ENCODE data around the gene L1CAM.

Gene L1CAM

GRCh38 chrX:153924149-153924861 lies 38.3 kb upstream of the L1CAM start:
- FAIRE-seq = no peak

GRCh38 chrX:153922932-153923857 lies 37.2 kb upstream of the L1CAM start:
- no peak for FAIRE-seq

GRCh38 chrX:153921511-153922446 lies 35.8 kb upstream of the L1CAM start:
- no peak for FAIRE-seq

DNA sequence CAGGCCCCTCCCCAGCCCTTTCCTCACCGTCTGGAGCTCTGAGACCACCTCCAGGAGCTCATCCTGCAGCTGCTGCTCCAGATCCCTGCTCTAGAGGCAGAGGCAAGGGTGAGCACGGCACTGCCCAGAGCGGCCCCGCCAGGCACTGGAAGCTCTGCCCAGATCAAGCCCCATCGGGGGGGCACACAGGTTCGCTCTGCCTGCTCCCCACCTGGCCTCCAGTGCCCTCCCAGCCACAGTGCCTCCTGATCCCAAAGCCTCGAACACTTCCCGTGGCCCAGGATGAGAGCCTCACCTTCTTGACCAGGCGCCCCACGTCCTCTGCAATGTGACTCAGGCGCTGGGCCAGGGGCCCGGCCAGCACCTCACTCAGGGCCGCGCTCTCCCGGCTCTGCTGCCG lies 35.1 kb upstream of the L1CAM start:
- FAIRE-seq = no peak

DNA sequence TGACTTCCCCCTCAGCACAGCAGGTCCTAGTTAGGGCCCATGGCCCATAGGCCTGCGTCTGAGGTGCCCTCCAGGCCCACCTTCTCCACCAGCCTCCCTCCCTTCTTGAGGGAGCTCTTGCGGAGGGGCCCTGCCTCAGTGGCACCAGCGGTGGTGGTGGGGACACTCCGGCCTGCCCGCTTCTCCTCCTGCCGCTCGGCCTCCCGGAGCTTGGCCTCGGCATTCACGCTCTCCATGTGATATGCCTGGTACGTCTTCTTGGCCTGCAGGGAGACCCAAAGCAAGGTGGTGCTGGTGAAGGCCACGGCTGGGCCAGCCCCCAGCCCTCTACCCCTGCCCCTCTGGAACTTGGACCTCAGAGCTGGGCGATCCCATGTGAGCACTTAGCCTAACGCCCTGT lies 34.6 kb upstream of the L1CAM start:
- no peak for FAIRE-seq

DNA sequence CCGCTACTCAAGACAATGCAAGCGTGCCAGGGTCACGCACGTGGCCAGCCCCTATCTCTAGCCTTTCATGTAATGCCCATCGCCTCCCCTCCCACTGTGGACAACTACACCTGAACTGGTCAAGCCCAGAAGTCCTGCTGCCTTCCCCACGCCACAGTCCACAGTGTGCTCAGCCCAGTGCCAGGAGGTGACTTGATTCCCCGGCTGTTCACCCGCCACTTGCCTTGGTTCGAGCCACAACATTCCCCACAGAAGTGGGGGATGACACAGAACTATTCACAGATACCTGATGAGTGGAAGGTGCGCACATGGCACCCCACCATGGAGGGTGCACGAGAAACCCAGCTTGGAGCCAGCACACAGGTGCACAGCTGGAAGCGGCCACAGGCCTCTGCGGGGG lies 33.3 kb upstream of the L1CAM start:
- FAIRE-seq = no peak

- FAIRE-seq = no peak
Measured at GRCh38 chrX:153917869-153918268, 31.9 kb upstream of the L1CAM start.

DNA sequence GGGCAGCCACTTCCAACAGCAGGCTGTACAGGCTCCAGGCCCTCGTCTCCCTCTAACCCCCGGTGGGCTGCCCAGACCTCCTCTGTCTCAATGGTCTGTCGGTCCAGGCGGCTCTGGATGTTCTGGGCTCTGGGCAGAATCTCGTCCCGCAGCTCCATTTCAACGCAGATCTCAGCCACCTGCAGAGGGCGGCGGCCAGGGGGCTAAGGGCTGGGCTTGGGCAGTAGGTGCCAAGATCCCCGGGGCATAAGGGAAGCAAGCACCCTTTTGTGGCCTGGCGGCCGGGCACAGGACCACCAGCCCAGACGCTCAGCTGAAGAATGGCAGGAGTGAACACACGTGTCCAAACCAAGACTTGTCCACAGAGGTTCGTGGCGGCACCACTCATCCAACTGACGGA lies 27.7 kb upstream of the L1CAM start:
- FAIRE-seq = no peak

DNA sequence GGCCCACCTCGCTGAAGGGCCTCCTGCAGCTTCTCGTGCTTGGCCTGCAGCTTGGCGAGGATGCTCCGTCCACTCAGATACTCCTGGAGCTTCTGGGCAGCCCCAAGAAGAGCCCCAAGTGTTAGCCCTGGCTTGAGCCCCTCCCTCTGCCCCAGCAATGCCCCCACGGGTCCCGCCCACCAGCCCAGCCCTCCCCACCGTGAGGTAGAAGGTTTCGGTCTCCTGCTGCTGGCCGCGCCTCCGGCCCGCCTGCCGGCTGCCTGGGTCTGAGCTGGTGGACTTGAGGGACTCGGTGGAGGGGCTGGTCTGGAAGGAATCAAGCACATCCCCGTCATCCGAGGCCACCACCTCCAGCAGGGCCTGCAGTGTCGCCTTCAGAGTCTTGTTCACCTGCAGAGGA lies 27.2 kb upstream of the L1CAM start:
- FAIRE-seq = no peak

DNA sequence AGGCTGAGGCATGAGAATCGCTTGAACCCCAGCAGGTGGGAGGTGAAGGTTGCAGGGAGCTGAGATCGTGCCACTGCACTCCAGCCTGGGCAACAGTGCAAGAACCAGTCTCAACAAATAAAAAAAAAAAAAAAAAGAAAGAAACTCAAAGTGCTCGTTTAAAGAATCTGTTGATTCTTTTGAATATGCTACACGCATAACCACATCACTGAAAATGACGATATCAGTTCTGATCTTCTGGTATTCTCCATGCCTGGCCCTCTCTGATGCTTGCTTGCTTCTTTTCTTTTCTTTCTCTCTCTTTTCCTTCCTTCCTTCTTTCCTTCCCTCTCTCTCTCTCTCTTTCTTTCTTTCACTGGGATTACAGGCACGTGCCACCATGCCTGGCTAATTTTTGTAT lies 25.8 kb upstream of the L1CAM start:
- FAIRE-seq = no peak

GRCh38 chrX:153910446-153910845 lies 24.5 kb upstream of the L1CAM start:
- no peak for FAIRE-seq

GRCh38 chrX:153909980-153910360 lies 24.0 kb upstream of the L1CAM start:
- no peak for FAIRE-seq

DNA sequence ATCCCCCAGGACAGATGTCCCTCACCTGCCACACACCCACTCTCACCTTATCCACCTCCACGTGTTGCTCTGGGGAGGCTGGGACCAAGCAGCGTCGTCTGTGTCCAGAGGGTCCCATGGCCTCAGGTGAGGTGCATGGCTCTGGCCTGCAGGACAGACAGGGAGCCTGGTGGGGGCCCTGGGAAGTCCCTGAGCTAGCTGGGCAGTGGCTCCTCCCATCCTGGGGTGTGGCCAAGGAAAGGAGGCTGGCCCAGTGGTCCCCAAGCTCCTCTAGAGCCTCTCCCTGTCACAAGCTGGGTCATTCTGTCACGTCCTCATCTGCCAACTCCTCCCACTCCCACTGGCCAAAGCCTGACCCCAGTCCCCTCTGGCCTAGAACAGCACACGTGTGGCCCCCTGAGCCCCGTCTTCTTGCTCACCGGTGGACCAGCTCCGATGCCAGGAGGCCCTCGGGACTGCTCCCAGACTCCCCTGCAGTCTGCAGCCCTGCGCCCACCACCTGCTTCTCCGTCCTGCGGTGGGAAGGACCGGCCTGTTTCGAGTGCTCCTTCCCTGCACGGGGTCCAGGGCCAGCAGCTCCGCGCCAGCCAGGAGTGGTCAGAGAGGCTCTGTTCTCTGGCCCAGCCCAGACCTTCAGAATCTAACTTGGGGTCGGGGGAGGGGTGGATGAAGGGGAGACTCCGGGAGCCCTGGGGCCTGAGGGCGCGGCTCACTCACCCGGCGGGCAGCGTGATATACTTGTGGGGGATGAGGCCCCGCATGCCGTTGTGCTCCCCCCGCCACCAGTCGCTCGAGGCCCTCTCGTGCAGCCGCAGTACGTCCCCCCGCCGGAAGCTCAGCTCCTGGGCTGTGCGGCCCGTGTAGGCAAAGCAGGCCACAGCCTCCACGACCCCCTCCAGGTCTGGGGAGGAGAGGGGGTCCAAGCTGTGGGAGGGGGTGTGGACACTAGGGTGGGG lies 23.3 kb upstream of the L1CAM start:
- FAIRE-seq = no peak

- FAIRE-seq = no peak
Measured at GRCh38 chrX:153908219-153908860, 22.4 kb upstream of the L1CAM start.

DNA sequence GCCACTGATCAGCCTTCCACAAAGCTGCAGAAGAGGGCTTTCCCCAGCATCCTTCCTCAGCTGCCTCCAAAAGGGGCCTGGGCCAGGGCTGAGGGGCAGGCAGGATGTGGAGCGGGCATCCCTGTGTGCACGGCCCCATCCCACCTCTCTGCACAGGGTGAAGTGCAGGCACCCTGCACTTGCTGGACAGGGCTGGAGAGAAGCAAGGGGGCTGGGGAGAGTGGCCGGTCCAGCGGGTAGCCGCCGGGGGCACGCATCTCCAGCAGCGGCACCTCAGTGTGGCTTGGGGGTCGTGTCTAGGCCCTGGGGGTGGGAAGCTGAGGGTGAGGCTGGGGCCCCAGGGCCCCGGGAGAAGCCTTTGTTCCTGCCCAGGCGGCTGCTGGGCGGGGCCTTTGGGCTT lies 21.5 kb upstream of the L1CAM start:
- no peak for FAIRE-seq

DNA sequence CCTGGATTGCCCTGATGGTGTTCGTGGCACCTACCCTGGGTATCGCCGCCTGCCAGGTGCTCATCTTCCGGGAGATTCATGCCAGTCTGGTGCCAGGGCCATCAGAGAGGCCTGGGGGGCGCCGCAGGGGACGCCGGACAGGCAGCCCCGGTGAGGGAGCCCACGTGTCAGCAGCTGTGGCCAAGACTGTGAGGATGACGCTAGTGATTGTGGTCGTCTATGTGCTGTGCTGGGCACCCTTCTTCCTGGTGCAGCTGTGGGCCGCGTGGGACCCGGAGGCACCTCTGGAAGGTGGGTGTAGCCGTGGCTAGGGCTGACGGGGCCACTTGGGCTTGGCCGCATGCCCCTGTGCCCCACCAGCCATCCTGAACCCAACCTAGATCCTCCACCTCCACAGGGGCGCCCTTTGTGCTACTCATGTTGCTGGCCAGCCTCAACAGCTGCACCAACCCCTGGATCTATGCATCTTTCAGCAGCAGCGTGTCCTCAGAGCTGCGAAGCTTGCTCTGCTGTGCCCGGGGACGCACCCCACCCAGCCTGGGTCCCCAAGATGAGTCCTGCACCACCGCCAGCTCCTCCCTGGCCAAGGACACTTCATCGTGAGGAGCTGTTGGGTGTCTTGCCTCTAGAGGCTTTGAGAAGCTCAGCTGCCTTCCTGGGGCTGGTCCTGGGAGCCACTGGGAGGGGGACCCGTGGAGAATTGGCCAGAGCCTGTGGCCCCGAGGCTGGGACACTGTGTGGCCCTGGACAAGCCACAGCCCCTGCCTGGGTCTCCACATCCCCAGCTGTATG lies 20.3 kb upstream of the L1CAM start:
- no peak for FAIRE-seq

DNA sequence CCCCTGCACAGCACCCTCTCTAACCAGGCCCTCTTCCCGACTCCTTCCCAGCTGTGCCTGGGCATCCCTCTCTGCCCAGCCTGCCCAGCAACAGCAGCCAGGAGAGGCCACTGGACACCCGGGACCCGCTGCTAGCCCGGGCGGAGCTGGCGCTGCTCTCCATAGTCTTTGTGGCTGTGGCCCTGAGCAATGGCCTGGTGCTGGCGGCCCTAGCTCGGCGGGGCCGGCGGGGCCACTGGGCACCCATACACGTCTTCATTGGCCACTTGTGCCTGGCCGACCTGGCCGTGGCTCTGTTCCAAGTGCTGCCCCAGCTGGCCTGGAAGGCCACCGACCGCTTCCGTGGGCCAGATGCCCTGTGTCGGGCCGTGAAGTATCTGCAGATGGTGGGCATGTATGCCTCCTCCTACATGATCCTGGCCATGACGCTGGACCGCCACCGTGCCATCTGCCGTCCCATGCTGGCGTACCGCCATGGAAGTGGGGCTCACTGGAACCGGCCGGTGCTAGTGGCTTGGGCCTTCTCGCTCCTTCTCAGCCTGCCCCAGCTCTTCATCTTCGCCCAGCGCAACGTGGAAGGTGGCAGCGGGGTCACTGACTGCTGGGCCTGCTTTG lies 19.6 kb upstream of the L1CAM start:
- no peak for FAIRE-seq

GRCh38 chrX:153903991-153904957 lies 18.3 kb upstream of the L1CAM start, which contains the start of gene AVPR2:
TSS of gene AVPR2 (plus strand) at chrX:153904673. CDS start at chrX:153905146, 473 bp downstream.
- no peak for FAIRE-seq

All from TTC549 (cell line).